Mesenteric fat pad (tissue), 1 donor: Measurements from ENCODE around the gene SLC38A3. TPM values are rescaled to one million over a fixed set of nuclear protein-coding genes. Genes with fewer than 3 reads are reported as not detected.

Source experiments
- DNase-seq: peaks from one replicate; pipeline ENCODE4 v3.0.0-alpha.2; 2020; ENCODE audit warnings: low spot score
- total RNA-seq: library from RNA; stranded (reverse); fragmentation: NEBNext Ultra II Directional; extraction: Animal tissue kit (Norgen Biotek cat#: 25700); gene quantifications from one replicate; pipeline ENCODE4 v1.2.1, GENCODE V29; 2021
- donor health status: DM: yes; HTN: yes; CAD: no.

SLC38A3 gene
- total RNA-seq, 1 donor from 2014 or later: 0.39 TPM

DNA sequence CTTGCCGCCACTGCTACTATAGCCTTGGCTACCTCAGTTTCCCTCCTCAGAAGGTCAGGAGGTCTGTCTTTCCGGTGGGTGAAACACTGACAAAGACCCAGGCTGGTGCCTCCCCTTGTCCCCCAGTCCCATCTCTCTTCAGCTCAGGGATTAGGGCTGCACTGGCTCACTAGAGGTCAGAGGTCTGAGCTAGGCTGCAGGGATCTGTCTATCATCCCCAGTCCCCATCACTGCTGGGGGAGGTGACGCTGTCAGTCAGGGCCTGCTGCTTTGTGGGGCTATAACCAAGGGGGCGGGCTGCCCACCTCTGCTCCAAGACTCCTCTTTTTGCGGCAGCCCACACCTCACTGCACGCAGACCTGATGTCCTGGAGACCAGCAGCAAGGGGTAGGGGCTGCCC lies 36.3 kb upstream of the SLC38A3 start:
- no peak for DNase-seq

DNA sequence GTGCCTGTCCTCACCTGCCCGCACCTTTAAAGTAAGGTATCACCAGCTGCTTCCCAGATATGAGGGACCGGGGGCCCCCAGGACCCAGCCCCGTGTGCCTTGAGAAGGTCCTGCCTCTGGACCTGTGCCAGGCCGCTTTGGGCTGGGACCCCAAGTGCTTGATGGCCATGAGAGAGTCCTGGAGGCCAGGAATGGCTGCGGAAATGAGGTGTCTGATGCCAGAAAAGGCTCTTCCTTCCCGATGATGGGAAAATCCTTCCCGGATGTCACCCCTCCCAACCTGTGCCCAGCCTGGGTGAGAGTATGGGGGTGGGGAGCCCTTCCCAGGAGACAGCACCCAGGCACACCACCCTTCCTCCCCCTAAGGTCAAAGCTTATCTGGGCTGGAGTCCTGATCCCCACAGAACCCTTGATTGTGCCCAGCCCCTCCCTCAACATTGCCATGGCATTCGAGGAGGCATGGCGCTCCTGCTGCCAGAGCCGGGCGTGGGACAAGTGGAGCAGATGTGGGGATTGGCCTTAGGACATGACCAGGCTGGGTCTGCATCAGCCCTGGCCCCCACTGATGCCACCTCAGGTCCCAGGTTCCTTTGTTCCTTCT lies 35.7 kb upstream of the SLC38A3 start:
- no peak for DNase-seq

DNA sequence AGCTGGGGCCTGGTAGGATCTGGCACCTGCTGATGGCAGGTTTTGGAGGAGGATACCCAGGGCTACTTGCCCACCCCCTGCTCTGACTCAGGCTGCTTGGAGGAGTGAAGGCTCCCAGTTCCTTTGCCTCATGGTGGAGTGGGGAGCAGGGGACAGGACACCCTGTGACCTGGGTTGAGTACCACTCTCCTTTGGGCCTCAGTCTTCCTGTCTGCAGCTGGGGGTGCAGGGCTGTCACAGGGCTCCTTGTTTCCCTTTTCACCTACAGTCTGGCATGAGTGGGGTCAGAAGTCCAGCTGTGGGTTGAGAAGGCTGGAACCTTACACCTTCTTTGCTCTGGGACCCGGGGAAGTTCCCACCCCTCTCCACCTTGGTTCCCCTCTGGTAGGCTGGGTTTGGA lies 35.2 kb upstream of the SLC38A3 start:
- no peak for DNase-seq

DNA sequence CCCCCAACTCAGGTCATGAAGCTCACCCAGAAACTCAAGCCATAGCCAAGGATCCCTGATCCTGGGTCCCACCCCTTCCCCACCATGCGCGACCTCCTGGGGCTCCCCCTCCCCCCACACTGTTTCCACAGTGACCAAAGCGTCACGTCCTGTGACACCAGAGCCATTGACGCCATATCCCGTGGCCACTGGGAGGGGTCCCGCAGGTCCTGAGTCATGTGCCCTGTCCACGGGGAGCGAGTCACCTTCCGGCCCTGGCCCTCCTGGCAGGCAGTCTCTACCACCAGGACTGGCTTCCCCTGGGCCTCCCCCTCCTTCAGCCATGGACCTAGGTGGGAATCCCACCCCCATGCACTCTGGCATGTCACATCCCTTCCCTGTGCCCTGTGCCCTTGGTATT lies 34.4 kb upstream of the SLC38A3 start:
- DNase-seq: no peak

DNA sequence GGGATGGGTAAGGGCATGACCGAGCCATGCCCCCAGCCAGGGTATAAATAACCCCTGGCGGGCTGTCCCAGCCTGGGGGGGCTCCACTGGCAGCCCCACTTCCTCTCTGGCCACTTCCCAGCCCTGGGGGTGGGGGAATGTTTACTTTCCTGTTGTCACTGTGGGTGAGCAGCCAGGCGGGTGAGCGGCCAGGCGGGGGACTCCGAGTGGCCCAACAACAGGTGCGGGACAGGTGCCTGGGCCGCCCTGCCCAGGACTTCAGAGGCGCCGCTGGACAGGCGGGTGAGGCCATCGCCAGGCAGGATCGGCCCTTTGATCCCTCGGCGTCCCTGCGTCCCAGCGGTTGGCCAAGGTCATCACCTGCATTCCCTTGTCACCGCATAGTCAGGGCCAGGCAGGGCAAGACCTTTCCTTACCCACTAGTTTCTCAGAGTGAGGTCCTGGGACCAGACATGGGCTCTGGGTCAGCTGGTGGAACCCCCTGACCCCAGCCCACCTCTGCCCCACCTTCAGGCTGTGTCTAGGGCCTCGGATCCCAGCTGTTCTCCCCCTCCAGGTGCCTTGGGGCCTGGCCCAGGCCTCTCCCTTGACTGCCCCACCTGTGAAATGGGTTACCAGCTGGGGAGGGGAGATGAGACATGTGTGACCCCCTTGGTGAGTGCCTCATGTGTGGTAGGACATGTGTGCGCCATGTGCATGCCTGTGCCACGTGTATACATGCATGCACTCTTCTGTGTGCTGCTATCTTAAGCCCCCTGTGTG lies 33.4 kb upstream of the SLC38A3 start:
- DNase-seq: no peak

DNA sequence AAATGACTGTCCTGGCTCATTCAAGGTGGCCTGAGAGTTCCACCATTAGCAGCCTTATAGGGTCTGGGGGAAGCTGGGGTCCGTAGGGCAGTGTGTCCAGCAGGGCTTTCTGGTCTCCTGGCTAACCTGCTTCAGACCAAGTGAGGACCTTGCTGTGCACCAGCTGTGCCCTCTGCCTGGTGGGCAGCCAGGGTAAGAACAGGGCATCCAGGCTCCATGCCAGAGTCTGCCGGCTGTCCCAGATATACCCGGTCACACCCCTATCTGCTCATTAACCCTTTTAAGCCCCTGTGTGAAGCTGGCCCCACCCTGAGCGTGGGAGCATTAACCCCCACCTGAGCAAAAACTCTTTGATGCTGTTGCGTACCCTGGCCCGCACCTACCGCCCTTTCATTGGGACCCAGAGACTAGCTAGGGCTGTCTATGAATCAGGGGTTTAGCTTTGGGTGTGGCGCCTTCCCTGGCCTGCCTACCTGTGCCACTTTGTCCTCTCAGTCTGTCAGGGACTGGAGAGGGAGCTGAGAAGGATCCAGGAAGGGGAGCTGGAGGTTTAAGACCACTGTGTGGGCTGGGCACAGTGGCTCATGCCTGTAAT lies 32.3 kb upstream of the SLC38A3 start:
- DNase-seq: no peak

DNA sequence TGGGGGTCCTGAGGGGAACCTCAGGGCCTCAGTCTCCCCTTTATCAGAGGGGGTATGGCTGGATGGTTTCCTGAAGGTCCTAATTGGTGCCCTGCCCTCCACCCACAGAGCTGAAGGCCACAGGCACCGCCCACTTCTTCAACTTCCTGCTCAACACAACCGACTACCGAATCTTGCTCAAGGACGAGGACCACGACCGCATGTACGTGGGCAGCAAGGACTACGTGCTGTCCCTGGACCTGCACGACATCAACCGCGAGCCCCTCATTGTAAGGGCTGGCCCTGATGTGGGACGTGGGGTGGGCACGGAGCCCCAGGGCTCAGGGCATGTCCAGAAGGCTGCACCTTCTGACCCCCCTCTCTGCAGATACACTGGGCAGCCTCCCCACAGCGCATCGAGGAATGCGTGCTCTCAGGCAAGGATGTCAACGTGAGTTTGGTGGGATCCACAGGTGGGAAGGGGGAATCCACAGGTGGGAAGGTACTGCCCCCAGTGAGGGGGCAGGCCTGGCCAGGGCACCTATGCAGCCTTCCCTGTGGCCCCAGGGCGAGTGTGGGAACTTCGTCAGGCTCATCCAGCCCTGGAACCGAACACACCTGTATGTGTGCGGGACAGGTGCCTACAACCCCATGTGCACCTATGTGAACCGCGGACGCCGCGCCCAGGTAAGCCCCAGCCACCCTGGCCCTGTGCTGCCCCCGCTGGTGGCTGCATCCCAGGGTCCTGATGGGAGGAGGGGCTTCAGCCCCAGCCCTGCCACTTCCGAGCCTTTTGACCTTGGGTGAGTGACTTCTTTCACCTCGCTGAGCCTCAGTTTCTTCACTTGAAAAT lies 31.2 kb upstream of the SLC38A3 start:
- DNase-seq: no peak

DNA sequence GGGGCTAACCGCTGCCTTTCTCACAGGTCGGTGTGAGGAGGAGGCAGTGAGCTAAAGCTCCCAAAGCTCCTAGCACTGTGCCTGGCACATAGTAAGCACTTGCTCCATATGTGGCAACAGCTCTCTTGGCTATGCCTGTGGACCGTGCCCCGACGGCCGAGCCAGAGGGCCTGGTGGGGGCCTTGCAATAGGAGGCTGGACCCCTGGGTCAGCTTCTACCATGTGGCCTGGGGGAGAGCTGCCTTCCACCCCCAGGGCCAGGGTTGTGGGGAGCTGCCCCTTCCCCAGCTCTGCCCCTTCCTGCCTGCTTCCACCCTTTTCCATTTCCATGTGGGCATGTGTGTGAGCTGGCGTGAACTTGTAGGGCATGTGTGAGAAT lies 30.6 kb upstream of the SLC38A3 start:
- DNase-seq: no peak

DNA sequence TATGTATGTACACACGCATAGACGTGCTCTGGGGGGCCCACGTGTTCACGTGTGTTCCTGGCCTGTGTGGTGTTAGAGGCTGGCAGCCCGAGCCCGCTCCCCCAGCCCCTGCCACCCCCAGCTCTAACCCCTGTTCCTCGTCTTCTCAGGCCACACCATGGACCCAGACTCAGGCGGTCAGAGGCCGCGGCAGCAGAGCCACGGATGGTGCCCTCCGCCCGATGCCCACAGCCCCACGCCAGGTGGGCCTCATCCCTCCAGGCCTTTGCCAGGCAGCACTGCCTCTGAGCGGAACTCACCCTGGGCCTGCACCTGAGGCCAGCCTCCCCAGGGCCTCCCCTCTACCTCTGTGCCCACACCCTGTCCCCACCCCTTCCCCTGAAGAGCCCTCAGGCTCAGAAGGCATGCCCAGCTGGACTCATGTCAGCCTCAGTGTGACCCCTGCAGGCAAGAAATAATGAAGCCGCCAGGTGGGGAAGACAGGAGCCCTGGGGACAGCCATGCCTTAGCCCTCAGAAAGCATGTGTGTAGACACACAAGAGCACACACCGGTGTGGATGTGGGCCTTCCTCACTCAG lies 30.0 kb upstream of the SLC38A3 start:
- DNase-seq: no peak

DNA sequence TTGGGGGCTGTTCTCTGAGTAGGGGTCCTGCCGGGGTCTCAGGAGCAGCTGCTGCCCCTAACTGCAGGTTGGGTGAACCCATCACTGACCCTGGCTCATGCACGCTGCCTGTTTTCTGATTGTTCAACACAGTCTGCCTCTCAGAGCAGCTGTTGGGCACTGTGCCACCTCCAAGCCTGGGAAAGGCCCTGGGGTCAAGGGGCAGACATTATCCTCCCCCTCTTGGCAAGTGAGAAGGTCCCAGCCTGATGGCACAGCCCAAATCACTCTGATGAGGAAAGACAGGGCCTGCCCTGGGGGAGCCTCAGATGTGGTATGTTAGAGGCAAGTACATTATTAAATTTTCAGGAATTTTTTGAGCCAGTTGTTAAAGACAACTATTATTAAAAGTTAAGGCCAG lies 27.7 kb upstream of the SLC38A3 start:
- no peak for DNase-seq

DNA sequence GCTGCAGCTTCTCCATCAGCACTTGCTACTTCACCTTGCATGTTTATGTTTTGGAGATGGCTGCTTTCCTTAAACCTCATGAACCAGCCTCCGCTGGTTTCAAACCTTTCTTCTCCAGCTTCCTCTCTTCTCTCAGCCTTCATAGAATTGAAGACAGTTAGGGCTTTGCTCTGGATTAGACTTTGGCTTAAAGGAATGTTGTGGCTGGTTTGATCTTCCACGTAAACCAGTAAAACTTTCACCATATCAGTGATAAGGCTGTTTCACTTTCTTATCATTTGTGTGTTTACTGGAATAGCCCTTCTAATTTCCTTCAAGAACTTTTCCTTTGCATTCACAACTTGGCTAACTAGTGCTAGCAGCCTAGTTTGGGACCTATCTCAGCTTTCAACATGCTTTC lies 25.4 kb upstream of the SLC38A3 start:
- no peak for DNase-seq

DNA sequence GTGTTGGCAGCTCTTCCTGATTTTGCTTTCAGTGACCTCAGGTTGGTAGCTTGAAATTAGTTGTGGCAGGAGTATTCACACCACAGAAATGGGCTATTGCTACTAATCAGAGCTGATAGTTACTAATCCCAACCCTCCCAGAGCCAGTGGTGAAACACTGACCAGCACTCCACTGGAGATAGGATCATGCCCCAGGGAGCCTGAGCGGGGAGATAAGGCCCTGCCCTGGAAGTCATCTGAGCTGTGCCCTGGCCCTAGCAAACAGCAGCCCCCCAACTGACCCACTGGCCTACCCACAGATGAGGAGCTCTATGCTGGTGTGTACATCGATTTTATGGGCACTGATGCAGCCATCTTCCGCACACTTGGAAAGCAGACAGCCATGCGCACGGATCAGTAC lies 23.1 kb upstream of the SLC38A3 start:
- DNase-seq: no peak

DNA sequence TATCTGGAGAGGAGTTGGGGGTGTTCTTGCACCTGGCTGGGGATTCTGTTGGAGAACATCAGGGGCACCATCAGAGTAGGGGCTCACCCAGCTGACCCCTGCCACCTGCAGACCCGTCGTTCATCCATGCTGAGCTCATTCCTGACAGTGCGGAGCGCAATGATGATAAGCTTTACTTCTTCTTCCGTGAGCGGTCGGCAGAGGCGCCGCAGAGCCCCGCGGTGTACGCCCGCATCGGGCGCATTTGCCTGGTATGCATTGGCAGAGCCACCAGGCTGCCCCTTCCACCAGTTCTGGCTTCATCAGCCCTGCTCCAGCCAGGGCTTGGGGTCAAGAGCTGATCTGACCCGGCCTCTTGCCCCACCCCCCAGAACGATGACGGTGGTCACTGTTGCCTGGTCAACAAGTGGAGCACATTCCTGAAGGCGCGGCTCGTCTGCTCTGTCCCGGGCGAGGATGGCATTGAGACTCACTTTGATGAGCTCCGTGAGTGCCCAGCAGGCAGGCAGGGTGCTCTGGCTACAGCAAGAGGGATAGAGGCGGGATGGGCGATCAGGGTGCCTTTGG lies 22.5 kb upstream of the SLC38A3 start:
- DNase-seq: no peak

DNA sequence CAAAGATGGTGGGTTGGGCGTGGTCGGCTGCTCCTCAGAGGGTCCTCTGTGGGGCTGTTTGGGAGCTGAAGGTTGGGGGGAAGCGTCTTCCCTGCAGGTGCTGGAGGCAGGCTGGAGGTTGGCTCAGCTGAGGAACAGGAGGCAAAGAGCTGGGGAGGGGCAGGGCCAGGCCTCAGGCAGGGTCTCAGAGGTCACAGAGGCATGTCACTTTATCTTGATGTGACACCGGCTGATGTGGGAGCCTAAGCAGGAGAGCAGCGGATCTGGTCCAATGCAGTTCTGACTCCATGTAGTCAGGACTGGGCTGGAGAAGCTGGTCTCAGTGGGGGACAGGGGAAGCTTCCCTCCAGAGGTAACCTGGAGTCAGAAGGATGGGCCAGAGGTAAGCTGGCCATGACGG lies 21.3 kb upstream of the SLC38A3 start:
- no peak for DNase-seq

DNA sequence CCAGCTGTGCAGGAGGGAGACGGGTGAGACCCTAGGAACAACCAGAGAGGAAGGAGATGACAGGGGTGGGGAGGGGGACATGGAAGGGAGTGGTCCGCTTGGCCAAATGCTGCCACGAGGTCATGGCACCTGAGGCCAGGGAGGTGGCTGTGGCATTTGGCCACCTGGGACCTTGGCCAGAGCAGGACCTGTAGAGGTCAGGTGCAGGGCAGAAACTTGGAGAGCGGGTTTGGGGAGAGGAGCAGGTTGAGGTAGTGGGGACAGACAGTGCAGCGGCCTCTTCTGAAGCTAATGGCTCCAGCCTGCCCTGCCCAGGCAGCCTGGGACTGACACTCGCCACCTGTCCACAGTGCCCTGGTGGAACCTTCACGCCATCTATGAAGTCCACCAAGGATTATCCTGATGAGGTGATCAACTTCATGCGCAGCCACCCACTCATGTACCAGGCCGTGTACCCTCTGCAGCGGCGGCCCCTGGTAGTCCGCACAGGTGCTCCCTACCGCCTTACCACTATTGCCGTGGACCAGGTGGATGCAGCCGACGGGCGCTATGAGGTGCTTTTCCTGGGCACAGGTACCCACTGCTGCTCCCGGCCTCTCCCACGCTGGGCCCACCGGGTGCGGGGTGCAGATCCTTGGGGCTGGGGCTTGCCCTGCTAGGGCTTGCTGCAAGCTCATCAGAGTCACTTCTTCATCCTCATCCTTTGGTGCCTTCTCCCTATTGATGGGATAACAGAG lies 20.7 kb upstream of the SLC38A3 start:
- no peak for DNase-seq

DNA sequence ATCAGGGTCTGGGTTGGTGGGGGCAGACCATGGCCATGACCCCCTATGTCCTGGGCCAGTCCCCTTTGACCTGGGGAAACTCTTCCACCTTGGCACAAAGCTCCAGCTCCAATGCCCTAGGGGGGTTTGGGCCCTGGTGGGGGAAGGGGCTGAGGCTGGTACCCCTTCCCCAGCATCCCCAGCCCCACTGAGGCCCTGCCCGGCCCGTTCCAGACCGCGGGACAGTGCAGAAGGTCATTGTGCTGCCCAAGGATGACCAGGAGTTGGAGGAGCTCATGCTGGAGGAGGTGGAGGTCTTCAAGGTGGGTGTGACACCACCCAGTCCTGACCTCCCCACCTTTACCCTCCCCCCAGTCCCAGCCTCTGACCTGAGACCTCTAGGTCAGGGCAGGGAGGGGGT lies 19.8 kb upstream of the SLC38A3 start:
- no peak for DNase-seq

DNA sequence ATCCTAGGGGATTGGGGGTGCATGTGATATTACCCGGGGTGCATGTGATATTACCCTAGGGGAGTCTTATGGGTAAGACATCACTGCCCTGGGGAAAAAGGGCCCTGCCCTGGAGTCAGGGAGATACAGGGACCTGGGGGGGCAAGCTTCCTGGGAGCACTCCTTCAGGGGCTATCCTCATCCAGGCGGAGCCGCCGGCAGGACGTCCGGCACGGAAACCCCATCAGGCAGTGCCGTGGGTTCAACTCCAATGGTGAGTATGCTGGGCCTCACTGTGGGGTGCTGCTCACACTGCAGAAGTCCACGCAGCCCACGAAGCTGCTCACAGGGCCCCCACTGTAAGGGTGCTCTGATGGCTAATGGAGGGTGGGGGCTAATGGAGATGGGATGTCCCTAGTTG lies 19.0 kb upstream of the SLC38A3 start:
- no peak for DNase-seq

DNA sequence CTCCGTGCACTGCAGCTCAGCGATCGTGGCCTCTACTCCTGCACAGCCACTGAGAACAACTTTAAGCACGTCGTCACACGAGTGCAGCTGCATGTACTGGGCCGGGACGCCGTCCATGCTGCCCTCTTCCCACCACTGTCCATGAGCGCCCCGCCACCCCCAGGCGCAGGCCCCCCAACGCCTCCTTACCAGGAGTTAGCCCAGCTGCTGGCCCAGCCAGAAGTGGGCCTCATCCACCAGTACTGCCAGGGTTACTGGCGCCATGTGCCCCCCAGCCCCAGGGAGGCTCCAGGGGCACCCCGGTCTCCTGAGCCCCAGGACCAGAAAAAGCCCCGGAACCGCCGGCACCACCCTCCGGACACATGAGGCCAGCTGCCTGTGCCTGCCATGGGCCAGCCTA lies 17.3 kb upstream of the SLC38A3 start:
- no peak for DNase-seq

DNA sequence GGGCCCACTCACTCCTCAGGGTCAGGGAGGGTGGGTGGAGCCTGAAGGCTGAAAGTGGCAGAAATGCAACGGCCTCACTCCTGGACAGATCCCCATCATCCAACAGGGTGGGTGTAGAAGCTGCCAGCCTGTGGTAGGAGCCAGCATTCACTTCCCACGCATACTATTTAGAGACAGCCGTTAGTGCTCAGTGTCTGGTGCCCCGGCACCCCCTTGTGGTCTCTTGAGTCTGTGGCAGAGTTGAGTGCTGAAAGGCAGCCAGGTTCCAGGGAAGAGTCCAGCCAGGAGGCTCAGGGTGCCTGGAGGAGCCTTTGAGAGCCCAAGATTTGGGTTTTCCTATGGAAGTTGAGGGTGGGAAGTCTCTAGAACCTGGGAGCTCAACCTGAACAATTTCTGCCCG lies 15.8 kb upstream of the SLC38A3 start:
- no peak for DNase-seq

DNA sequence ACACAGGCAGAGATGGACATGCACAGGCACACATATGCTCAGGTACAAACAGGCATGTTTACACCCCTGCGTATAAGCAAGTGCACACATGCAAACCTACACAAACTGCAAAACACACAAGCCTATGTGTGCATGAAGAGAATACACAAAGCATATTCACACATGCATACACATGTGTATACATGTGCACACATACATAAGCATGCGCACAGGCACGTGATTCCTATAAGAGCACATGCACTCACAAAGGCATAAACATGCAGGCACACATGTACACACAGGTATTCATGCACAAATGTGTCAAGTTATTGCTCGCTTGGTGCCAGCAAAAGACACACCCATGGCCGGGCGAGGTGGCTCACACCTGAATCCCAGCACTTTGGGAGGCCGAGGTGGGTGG lies 15.1 kb upstream of the SLC38A3 start:
- no peak for DNase-seq
